BLaER1 (cell line): Measurements from ENCODE around the gene USHBP1.

Experiments used
- H3K27ac ChIP-seq: shearing (Covaris generic); formaldehyde crosslinking; 2 replicates; pipeline ENCODE4 v1.8.1; 2022
- H3K27me3 ChIP-seq: shearing (Covaris generic); formaldehyde crosslinking; 2 replicates; pipeline ENCODE4 v1.8.1; 2022
- H3K36me3 ChIP-seq: shearing (Covaris generic); formaldehyde crosslinking; 2 replicates; pipeline ENCODE4 v1.8.1; 2022
- H3K4me1 ChIP-seq: shearing (Covaris generic); formaldehyde crosslinking; 2 replicates; pipeline ENCODE4 v1.8.1; 2022
- H3K4me2 ChIP-seq: shearing (Covaris generic); formaldehyde crosslinking; 2 replicates; pipeline ENCODE4 v1.8.1; 2022
- H3K4me3 ChIP-seq: shearing (Covaris generic); formaldehyde crosslinking; 2 replicates; pipeline ENCODE4 v1.8.1; 2022
- H3K9ac ChIP-seq: shearing (Covaris generic); formaldehyde crosslinking; 2 replicates; pipeline ENCODE4 v1.8.1; 2022
- H3K9me3 ChIP-seq: shearing (Covaris generic); formaldehyde crosslinking; 2 replicates; pipeline ENCODE4 v1.8.1; 2022
- H4K20me1 ChIP-seq: shearing (Covaris generic); formaldehyde crosslinking; 2 replicates; pipeline ENCODE4 v1.8.1; 2022
- Cebpa-rat ChIP-seq: shearing (Covaris generic); IDR thresholded peaks from 2 replicates; pipeline ENCODE4 v1.8.1; 2022

Gene USHBP1

GRCh38 chr19:17205237-17206140 is 59.1 kb downstream of the USHBP1 start:
- no peaks in the 10 kb centered on the region for H3K9me3 ChIP-seq
- no peak overlapping the region for H3K4me3 ChIP-seq
- no peak for TF ChIP-seq Cebpa-rat
- peaks cover 87% of the 10 kb centered on the region for H3K36me3 ChIP-seq
- H3K27me3 ChIP-seq = no peaks in the 10 kb centered on the region
- H4K20me1 ChIP-seq = peaks cover 13% of the 10 kb centered on the region; the same call in 1 of the 2 replicates
- H3K9ac ChIP-seq = 0 out of 2 replicates have a peak overlapping the region, but pooled peaks have one; percentile 34
- H3K27ac ChIP-seq = peak overlapping the region; percentile 18; the same call in 1 of the 2 replicates
- peaks cover 53% of the 10 kb centered on the region for H3K4me1 ChIP-seq
- H3K4me2 ChIP-seq = peak overlapping the region; percentile 49

GRCh38 chr19:17202713-17203112 is 61.8 kb downstream of the USHBP1 start:
- no peak overlapping the region for H3K9ac ChIP-seq
- no peak overlapping the region for H3K4me2 ChIP-seq
- no peaks in the 10 kb centered on the region for H3K27me3 ChIP-seq
- no peak overlapping the region for H3K27ac ChIP-seq
- H3K4me3 ChIP-seq = no peak overlapping the region
- H3K36me3 ChIP-seq = peaks cover 95% of the 10 kb centered on the region
- H3K9me3 ChIP-seq = no peaks in the 10 kb centered on the region
- peaks cover 46% of the 10 kb centered on the region for H3K4me1 ChIP-seq
- H4K20me1 ChIP-seq = peaks cover 6% of the 10 kb centered on the region; the same call in 1 of the 2 replicates
- TF ChIP-seq Cebpa-rat = no peak

- Histone ChIP-seq H4K20me1 (peaks cover 6% of the 10 kb centered on the region; the same call in 1 of the 2 replicates), H3K4me1 (peaks cover 48% of the 10 kb centered on the region), H3K9me3 (no peaks in the 10 kb centered on the region), H3K4me3 (no peak overlapping the region), H3K9ac (no peak overlapping the region), H3K36me3 (peaks cover 99% of the 10 kb centered on the region), H3K27me3 (no peaks in the 10 kb centered on the region), H3K27ac (no peak overlapping the region), H3K4me2 (no peak overlapping the region)
- no peak for TF ChIP-seq Cebpa-rat
Observed at GRCh38 chr19:17202249-17202648, 62.3 kb downstream of the USHBP1 start.

GRCh38 chr19:17200408-17201079 is 64.0 kb downstream of the USHBP1 start:
- H3K27me3 ChIP-seq = no peaks in the 10 kb centered on the region
- H3K36me3 ChIP-seq = peaks cover 97% of the 10 kb centered on the region
- H3K4me2 ChIP-seq = peak overlapping the region; percentile 25; the same call in 1 of the 2 replicates
- no peak overlapping the region for H3K27ac ChIP-seq
- no peaks in the 10 kb centered on the region; the same call in 1 of the 2 replicates for H4K20me1 ChIP-seq
- TF ChIP-seq Cebpa-rat = no peak
- no peaks in the 10 kb centered on the region for H3K9me3 ChIP-seq
- peaks cover 32% of the 10 kb centered on the region for H3K4me1 ChIP-seq
- H3K9ac ChIP-seq = no peak overlapping the region
- no peak overlapping the region for H3K4me3 ChIP-seq
